H9 (cell line): Measurements from ENCODE around the gene HEATR3. TPM values are rescaled to one million over a fixed set of nuclear protein-coding genes. Genes with fewer than 3 reads are reported as not detected.

Experiments used
- DNase-seq: peaks from one replicate; pipeline ENCODE4 v3.0.0-alpha.2; 2017
- H2AFZ ChIP-seq: one replicate; pipeline ENCODE4 v1.6.1; 2013; ENCODE audit warnings: mild to moderate bottlenecking, low read length, control low read depth, moderate library complexity
- H2AK5ac ChIP-seq: 2 replicates; pipeline ENCODE4 v1.6.1; 2013; ENCODE audit warnings: low read length, control low read depth, mixed read lengths; ENCODE audit not compliant: insufficient read length
- H2BK120ac ChIP-seq: one replicate; pipeline ENCODE4 v1.6.1; 2013; ENCODE audit warnings: low read depth, mild to moderate bottlenecking, low read length, control low read depth, inconsistent platforms; ENCODE audit not compliant: poor library complexity, severe bottlenecking
- H2BK12ac ChIP-seq: 2 replicates; pipeline ENCODE4 v1.6.1; 2013; ENCODE audit warnings: low read length, control low read depth, mixed read lengths, low read depth; ENCODE audit not compliant: insufficient read length
- H2BK15ac ChIP-seq: 2 replicates; pipeline ENCODE4 v1.6.1; 2013; ENCODE audit warnings: low read depth, low read length, control low read depth
- H2BK20ac ChIP-seq: one replicate; pipeline ENCODE4 v1.6.1; 2013; ENCODE audit warnings: low read depth, mild to moderate bottlenecking, low read length, control low read depth, inconsistent platforms; ENCODE audit not compliant: poor library complexity, severe bottlenecking
- H2BK5ac ChIP-seq: 2 replicates; pipeline ENCODE4 v1.6.1; 2013; ENCODE audit warnings: low read length, control low read depth, mixed read lengths; ENCODE audit not compliant: insufficient read length
- H3K14ac ChIP-seq: 2 replicates; pipeline ENCODE4 v1.6.1; 2013; ENCODE audit warnings: low read length, control low read depth; ENCODE audit not compliant: insufficient read depth
- H3K18ac ChIP-seq: 2 replicates; pipeline ENCODE4 v1.6.1; 2013; ENCODE audit warnings: low read depth, mild to moderate bottlenecking, mixed read lengths, low read length, control low read depth; ENCODE audit not compliant: insufficient read length
- H3K23ac ChIP-seq: 2 replicates; pipeline ENCODE4 v1.6.1; 2013; ENCODE audit warnings: low read length, control low read depth, mixed read lengths, low read depth; ENCODE audit not compliant: insufficient read length
- H3K23me2 ChIP-seq: 2 replicates; pipeline ENCODE4 v1.6.1; 2013; ENCODE audit warnings: low read depth, mild to moderate bottlenecking, mixed read lengths, low read length, control low read depth; ENCODE audit not compliant: insufficient read length, poor library complexity, severe bottlenecking
- H3K27ac ChIP-seq: 2 replicates; pipeline ENCODE4 v1.5.1; 2013; ENCODE audit warnings: low read length, control low read depth, mixed read lengths, low read depth; ENCODE audit not compliant: insufficient read length
- H3K27me3 ChIP-seq: 2 replicates; pipeline ENCODE4 v1.6.1; 2013; ENCODE audit warnings: low read length, control low read depth, inconsistent platforms; ENCODE audit not compliant: insufficient read depth
- H3K4ac ChIP-seq: 2 replicates; pipeline ENCODE4 v1.6.1; 2013; ENCODE audit warnings: low read depth, mild to moderate bottlenecking, control low read depth, inconsistent platforms, low read length, moderate library complexity
- H3K4me1 ChIP-seq: 2 replicates; pipeline ENCODE4 v1.6.1; 2013; ENCODE audit warnings: low read length, control low read depth, inconsistent platforms; ENCODE audit not compliant: insufficient read depth
- H3K4me2 ChIP-seq: 2 replicates; pipeline ENCODE4 v1.6.1; 2013; ENCODE audit warnings: low read length, control low read depth, mixed read lengths; ENCODE audit not compliant: insufficient read length, insufficient read depth
- H3K56ac ChIP-seq: 2 replicates; pipeline ENCODE4 v1.6.1; 2013; ENCODE audit warnings: low read depth, mild to moderate bottlenecking, mixed read lengths, low read length, control low read depth; ENCODE audit not compliant: insufficient read length
- H3K79me1 ChIP-seq: 2 replicates; pipeline ENCODE4 v1.6.1; 2013; ENCODE audit warnings: low read depth, mild to moderate bottlenecking, moderate library complexity, low read length, control low read depth, inconsistent platforms; ENCODE audit not compliant: insufficient read depth, poor library complexity, severe bottlenecking
- H3K79me2 ChIP-seq: 2 replicates; pipeline ENCODE4 v1.6.1; 2013; ENCODE audit warnings: low read length, control low read depth, inconsistent platforms; ENCODE audit not compliant: insufficient read depth
- H3K9ac ChIP-seq: 2 replicates; pipeline ENCODE4 v1.6.1; 2013; ENCODE audit warnings: low read length, control low read depth, mixed read lengths; ENCODE audit not compliant: insufficient read length; ENCODE audit errors: extremely low read depth
- H3K9me3 ChIP-seq: one replicate; pipeline ENCODE4 v1.6.1; 2013; ENCODE audit warnings: low read depth, low read length, inconsistent platforms; ENCODE audit not compliant: control insufficient read depth
- H3T11ph ChIP-seq: one replicate; pipeline ENCODE4 v1.6.1; 2013; ENCODE audit warnings: mild to moderate bottlenecking, low read length, control low read depth, inconsistent platforms
- H4K20me1 ChIP-seq: one replicate; pipeline ENCODE4 v1.6.1; 2013; ENCODE audit not compliant: control insufficient read depth, insufficient read length, insufficient read depth
- H4K5ac ChIP-seq: 2 replicates; pipeline ENCODE4 v1.6.1; 2013; ENCODE audit warnings: low read depth, mild to moderate bottlenecking, mixed read lengths, low read length, control low read depth; ENCODE audit not compliant: insufficient read length
- H4K8ac ChIP-seq: replicated peaks from 2 replicates; pipeline ENCODE4 v1.6.1; 2013; ENCODE audit warnings: low read length, control low read depth, mixed read lengths, low read depth; ENCODE audit not compliant: insufficient read length
- H4K91ac ChIP-seq: 2 replicates; pipeline ENCODE4 v1.6.1; 2013; ENCODE audit warnings: low read depth, mild to moderate bottlenecking, moderate library complexity, mixed read lengths, low read length, control low read depth; ENCODE audit not compliant: insufficient read length
- H3K27ac Mint-ChIP-seq, 3 experiments: 2 replicates in 2 of 3; 3 replicates in 1 of 3; pipeline ENCODE4 v1.8.0; 2020 to 2021; ENCODE audit warnings: mixed read lengths in 3 of 3, mild to moderate bottlenecking in 1 of 3, moderate library complexity in 1 of 3
- H3K27me3 Mint-ChIP-seq: 2 replicates; pipeline ENCODE4 v1.8.0; 2021; ENCODE audit warnings: low read depth, mild to moderate bottlenecking, moderate library complexity, mixed read lengths
- H3K36me3 Mint-ChIP-seq, 3 experiments: 2 replicates in 2 of 3; 3 replicates in 1 of 3; pipeline ENCODE4 v1.8.0; 2020 to 2021; ENCODE audit warnings: low read depth in 3 of 3, mixed read lengths in 3 of 3; ENCODE audit not compliant: insufficient read depth in 1 of 3
- H3K4me1 Mint-ChIP-seq, 2 experiments: 2 replicates each; pipeline ENCODE4 v1.8.0; 2020; ENCODE audit warnings: mixed read lengths in 2 of 2
- H3K4me3 Mint-ChIP-seq, 2 experiments: 2 replicates in 1 of 2; 3 replicates in 1 of 2; pipeline ENCODE4 v1.8.0; 2020 to 2021; ENCODE audit warnings: mild to moderate bottlenecking in 2 of 2, mixed read lengths in 2 of 2, moderate library complexity in 1 of 2
- H3K9me3 Mint-ChIP-seq, 2 experiments: 2 replicates in 1 of 2; 3 replicates in 1 of 2; pipeline ENCODE4 v1.8.0; 2020; ENCODE audit warnings: mild to moderate bottlenecking in 2 of 2, mixed read lengths in 2 of 2, moderate library complexity in 1 of 2
- WGBS: extraction: QIAGEN DNeasy Blood & Tissue Kit; methylation state at CpG from one replicate; pipeline ENCODE4 v1.1.7; 2013; ENCODE audit warnings: missing lambda C conversion rate, low lambda C conversion rate, mixed read lengths; ENCODE audit not compliant: insufficient read length; ENCODE audit errors: extremely low coverage; 5-methylcytosine and 5-hydroxymethylcytosine counted together
- total RNA-seq: library from RNA; stranded (reverse); gene quantifications from 2 replicates; pipeline ENCODE4 v1.2.1, GENCODE V29; 2021
- TF ChIP-seq, protein P1 (sequence below): fragments of 200-600 bp; sonication (generic); conservative IDR thresholded peaks from 3 replicates; pipeline ENCODE4 v1.8.0; 2021; ENCODE audit warnings: antibody characterized with exemption, mild to moderate bottlenecking

HEATR3 gene
- total RNA-seq, 1 experiment from 2014 or later: 26.5 TPM

DNA sequence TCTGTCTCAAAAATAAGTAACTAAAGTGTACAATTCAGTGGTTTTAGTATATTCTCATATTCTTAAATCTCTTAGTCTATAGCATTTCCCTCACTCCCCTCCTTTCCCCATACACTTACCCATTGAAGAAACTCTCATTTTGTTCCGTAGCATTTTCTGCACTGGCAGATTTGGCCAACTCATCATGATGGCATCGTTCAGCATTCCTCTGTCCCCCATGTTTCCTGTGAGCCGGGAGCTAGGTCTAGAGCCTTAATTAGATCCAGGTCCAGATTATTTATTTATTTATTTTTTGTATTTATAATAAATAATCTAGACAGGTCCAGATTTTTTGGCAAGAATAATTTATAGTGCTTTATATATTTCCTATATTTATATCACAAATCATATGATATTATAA, 31.0 kb downstream of the HEATR3 start:
- Histone ChIP-seq H2AFZ (no peak overlapping the region), H3K23ac (no peak overlapping the region), H3K4ac (no peak overlapping the region), H3K23me2 (no peaks in the 10 kb centered on the region), H3K9me3 (no peaks in the 10 kb centered on the region), H3K27ac (no peak overlapping the region), H2BK12ac (no peak overlapping the region), H4K8ac (no peak overlapping the region), H2BK15ac (no peak overlapping the region), H2BK20ac (no peak overlapping the region), H2BK120ac (no peak overlapping the region), H3K18ac (no peak overlapping the region), H3K9ac (no peak overlapping the region), H2BK5ac (no peak overlapping the region), H3K56ac (no peak overlapping the region), H4K91ac (no peak overlapping the region), H3K4me1 (no peaks in the 10 kb centered on the region), H4K20me1 (no peaks in the 10 kb centered on the region), H2AK5ac (no peak overlapping the region), H3T11ph (no peak overlapping the region), H4K5ac (no peak overlapping the region), H3K79me2 (no peaks in the 10 kb centered on the region), H3K14ac (no peak overlapping the region), H3K79me1 (no peaks in the 10 kb centered on the region), H3K27me3 (no peaks in the 10 kb centered on the region), H3K4me2 (no peak overlapping the region)
- Mint-ChIP-seq H3K4me3 (no peak overlapping the region), H3K27me3 (no peaks in the 10 kb centered on the region), H3K36me3 (peaks cover 9 to 39% (median 22%) of the 10 kb centered on the region in 3 experiments; a peak in 6 of 7 replicates), H3K4me1 (no peaks in the 10 kb centered on the region), H3K27ac (no peak overlapping the region), H3K9me3 (no peaks in the 10 kb centered on the region)
- WGBS: no CpG with 5 or more reads among the region's 3 CpGs
- TF ChIP-seq, protein P1, sequence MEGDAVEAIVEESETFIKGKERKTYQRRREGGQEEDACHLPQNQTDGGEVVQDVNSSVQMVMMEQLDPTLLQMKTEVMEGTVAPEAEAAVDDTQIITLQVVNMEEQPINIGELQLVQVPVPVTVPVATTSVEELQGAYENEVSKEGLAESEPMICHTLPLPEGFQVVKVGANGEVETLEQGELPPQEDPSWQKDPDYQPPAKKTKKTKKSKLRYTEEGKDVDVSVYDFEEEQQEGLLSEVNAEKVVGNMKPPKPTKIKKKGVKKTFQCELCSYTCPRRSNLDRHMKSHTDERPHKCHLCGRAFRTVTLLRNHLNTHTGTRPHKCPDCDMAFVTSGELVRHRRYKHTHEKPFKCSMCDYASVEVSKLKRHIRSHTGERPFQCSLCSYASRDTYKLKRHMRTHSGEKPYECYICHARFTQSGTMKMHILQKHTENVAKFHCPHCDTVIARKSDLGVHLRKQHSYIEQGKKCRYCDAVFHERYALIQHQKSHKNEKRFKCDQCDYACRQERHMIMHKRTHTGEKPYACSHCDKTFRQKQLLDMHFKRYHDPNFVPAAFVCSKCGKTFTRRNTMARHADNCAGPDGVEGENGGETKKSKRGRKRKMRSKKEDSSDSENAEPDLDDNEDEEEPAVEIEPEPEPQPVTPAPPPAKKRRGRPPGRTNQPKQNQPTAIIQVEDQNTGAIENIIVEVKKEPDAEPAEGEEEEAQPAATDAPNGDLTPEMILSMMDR: no peak
- DNase-seq: no peak
